ENCODE measurements around the gene CORO2A.

GRCh38 chr9:98187926-98188325 lies 4.5 kb downstream of the CORO2A start:
- TF ChIP-seq POLR2AphosphoS5 (IDR thresholded peaks at IDR 0.05; ENCODE audit: borderline replicate concordance, low read depth, low read length) = no peak
- no peak for TF ChIP-seq EZH2 (IDR thresholded peaks at IDR 0.05)
- no peak for TF ChIP-seq FOXP2 (optimal IDR thresholded peaks at IDR 0.05; ENCODE audit: control extremely low read depth, extremely low read length, insufficient read depth)

Data from SK-N-MC (cell line).